HG02678 (cell line): ENCODE data around the gene CCIN.
A peak's percentile ranks its signal among the peaks of the same experiment; 100 is the strongest.

Experiments
- ATAC-seq: cut with Tn5 transposase; IDR thresholded peaks from one replicate; pipeline ENCODE4 v1.9.1; 2021; ENCODE audit warnings: mild to moderate bottlenecking, moderate library complexity; ENCODE audit not compliant: unreplicated experiment

Gene CCIN

GRCh38 chr9:36189976-36190375 lies 20.8 kb downstream of the CCIN start:
- ATAC-seq, result no peak

DNA sequence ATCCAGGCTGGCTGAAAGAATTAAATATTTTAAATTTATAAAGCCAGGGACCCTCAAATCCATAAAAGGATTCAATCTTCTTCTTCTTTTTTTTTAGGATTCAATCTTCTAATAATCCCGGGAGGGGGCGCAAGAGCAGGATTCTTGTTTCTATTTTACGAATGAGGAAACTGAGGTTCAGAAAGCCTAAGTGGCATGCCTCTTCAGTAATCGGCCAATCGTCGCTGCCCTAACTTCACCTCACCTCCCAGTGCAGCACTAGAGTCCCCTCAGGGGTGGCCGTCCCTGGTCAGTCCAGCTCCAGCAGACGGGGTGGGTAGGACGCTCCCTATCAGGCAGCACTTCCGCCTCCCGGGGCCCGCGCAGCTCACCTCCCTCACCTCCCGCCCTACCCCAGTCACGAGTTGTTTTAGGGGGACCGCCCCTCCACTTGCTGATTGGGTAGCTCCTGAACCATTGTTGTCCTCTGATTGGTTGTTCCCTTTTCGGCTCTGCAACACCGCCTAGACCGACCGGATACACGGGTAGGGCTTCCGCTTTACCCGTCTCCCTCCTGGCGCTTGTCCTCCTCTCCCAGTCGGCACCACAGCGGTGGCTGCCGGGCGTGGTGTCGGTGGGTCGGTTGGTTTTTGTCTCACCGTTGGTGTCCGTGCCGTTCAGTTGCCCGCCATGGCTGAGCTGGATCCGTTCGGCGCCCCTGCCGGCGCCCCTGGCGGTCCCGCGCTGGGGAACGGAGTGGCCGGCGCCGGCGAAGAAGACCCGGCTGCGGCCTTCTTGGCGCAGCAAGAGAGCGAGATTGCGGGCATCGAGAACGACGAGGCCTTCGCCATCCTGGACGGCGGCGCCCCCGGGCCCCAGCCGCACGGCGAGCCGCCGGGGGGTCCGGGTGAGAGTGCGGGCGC lies 21.5 kb downstream of the CCIN start, which contains the start of gene CLTA:
CLTA (plus strand) TSS at position 534 of the 902 bp plus-strand sequence; CDS start at position 670, 136 bp downstream.
- peak; percentile 99 for ATAC-seq

DNA sequence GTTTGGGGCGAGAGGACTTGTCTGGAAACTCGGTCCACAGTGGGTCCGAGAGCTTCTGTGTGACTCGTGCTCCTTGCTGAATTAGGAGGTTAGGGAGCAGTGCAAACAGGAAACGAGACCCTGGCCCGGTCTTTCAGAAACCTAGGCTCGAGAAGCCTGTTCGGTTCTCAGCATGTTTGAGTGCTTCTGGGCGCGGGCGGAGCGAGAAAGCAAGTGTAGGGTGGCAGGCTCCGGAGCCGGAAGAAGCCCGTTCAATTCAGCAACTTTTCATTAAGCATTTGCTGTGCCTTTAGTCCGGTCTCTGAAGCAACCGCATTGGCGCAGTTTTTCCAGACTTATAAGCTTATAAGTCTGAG lies 22.1 kb downstream of the CCIN start:
- ATAC-seq, result peak; percentile 6

- ATAC-seq, result no peak
Observed at GRCh38 chr9:36191686-36192085, 22.5 kb downstream of the CCIN start.

- no peak for ATAC-seq
Observed at GRCh38 chr9:36192196-36192595, 23.0 kb downstream of the CCIN start.

- no peak for ATAC-seq
Observed at GRCh38 chr9:36193023-36193422, 23.8 kb downstream of the CCIN start.

DNA sequence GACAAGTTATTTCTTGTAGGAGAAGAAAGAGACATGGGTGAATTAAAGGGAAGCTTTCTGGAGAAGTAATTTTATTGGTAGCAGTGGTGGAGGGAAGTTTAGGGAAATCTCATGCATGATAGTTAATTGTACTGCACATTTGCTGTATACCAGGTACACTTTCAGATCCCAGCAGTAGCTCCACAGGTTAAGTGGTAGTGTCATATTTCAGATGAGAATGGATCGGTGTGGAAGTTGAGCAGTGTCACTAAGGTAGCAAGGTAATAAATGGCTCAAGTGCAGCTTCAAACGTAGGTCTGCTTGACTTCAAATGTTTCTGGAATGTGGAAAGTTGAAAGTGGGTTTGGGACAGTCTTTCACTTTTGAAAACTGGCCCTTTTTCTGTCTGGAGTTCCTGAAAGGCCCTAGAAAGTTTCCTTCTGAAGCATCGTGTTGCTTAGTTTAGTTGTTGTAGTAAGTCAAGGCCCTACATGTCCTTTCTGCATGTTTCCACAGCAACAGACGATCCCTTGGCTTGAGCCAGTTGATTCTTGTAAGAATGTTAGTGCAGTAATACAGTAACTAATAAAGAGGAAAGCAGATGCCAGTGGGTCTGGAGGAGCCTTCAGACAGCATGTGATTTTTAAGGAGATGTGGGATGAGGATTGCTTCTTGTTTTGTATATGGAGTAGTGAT lies 25.3 kb downstream of the CCIN start:
- no peak for ATAC-seq

DNA sequence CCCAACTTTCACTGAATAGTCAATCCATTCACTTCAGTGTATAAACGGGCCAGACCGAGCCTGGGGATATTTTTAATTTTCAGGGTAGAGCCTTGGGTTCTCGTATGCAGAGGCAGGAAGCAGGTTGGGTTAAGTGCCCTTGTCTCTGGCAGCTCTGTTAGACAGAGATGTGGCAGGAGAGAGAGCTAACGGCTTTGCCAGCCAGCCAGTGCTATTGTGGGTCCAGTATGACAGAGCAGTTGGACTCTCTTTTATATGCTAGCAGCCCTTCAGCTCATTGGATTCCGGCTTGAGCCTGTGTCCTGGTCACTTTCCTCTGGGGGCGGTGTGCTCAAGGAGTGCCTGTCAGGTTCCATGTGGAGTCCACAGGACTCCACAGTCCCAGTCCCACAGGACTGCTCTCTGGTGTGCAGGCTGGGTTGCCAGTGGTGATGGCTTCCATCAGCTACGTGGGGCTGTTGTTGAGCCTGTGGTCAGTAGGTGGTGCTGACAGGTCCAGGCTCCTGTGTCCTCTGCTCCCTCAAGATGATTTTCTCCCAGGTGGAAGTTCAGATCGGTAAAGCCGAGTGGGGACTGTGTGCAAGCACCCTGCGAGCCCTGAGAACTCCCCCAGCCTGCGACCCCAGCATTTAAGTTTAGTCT lies 35.8 kb downstream of the CCIN start:
- no peak for ATAC-seq

DNA sequence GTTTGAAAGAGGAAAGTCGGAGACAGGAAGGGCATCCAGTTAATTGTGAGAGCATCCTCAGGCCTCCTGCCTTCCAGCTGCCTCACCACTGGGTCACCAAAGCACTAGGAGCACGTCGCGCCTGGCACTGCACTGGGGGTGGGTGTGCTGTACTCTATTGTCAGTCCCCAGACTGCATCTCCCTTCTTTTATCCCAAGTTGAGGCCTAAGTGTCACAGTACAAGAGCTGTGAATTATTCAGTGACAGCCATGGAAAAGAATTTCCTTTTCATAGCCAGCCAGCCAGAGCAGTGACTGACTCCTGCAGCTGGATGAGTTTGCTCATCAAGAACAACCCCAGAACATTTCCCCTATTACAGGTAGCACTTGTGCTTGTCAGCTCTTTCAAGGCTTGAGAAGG lies 37.8 kb downstream of the CCIN start:
- no peak for ATAC-seq

- ATAC-seq, result no peak
Observed at GRCh38 chr9:36207546-36208012, 38.4 kb downstream of the CCIN start.

DNA sequence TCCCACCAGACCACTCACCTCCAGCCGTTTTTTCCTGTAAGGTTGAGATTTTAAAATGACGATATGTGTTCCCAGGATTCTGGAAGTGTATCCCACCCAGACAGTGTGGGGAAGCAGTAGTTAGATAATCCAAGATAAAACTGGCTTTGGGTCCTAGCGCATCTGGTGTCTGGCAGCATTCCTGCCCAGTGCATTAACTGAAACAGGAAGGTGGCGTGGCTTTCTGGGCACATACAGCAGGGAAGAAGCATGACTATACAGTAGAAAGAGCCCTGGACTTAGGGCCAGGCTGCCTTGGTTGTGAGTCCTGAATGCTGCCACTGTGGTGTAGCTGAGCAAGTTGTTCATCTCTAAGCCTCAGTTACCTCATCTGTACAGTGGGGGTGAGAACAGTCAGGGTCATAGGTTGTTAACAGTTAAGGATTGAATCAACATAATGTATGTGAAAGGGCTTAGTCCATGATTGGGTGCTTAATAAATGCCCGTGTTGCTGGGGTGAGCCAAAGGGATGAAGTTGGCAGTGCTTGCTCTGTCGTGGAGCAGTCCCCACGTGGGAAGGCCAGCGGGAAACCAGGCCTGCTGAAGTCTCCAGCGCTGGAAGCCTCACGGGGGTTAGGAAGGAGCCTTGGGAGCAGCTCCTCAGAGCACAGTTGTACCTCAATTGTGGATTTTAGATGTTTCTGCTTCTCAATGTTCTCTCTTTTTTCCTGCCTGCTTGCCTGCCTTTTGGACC lies 39.5 kb downstream of the CCIN start:
- no peak for ATAC-seq

DNA sequence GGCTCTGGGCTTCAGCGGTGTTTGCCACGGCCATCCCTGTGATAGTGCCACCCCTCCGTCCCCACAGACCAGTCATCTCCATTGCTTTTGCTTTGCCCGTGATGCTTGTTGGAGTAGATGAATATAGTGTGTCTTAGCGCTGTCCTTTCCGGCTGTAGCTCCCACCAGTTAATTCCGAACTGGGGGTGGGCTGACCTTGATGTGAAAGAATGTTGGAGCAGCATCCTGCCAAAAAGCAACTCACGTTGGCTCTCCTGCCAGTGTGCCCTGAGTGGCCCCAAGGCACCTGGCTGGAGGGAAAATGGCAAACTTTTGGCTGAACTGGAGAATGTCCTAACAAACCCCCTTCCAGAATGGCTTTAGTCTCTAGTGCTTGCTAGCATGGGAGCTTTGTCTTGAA lies 41.5 kb downstream of the CCIN start:
- no peak for ATAC-seq

GRCh38 chr9:36211510-36211909 lies 42.3 kb downstream of the CCIN start:
- no peak for ATAC-seq

DNA sequence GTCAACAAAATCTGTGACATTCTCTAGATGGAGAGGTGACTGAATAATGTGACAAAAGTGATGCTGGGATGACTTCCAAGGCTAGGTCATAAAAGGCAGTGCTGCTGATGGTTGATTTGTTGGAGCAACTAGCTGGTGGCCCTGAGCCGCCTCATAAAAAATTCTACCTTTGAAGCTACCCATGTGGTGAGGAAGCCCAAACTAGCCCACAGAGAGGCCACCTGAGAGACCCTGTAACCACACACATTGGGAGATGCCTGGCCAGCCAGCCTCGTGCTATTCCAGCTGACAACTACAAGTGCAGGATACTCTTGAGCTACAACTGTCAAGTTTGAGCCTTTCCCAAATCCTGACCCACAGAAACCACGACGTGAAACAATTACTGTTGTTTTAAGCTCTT lies 44.2 kb downstream of the CCIN start:
- no peak for ATAC-seq

DNA sequence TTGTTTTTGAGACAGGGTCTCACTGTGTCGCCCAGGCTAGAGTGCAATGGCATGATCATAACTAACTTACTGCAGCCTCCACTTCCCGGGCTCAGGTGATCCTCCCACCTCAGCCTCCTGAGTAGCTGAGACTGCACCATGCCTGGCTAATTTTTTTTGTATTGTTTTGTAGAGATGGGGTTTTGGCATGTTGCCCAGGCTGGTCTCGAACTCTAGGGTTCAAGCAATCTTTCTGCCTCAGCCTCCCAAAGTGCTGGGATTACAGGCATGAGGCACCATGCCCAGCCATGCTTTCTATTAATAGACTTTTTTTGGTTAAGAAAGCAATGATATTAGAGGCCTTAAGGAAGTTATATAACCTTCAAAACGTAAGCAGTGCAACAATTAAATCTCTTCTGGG lies 44.8 kb downstream of the CCIN start:
- ATAC-seq, result no peak

- ATAC-seq, result no peak
Observed at GRCh38 chr9:36214571-36214970, 45.4 kb downstream of the CCIN start.

GRCh38 chr9:36217256-36217968 lies 48.2 kb downstream of the CCIN start:
- no peak for ATAC-seq

DNA sequence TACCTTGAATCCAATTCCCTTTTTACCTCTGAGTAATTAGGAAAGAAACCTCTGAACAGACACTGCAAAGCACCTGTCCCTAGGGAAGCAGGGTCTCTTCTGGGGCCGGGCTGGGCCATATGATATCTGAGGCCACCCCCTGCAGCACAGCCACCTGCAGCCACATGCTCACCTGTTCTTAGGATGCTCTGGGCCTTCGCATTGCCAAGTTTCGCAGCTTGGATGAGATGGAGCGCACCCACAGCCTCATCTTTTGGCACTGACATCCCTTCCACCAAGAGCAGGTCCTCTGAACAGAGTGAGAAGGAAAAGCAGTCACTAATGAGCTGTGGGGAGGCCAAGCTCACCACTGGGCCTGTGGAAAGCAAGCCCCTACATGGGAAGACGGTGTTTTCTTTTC lies 48.8 kb downstream of the CCIN start:
- ATAC-seq, result no peak

GRCh38 chr9:36218411-36218901 lies 49.3 kb downstream of the CCIN start:
- ATAC-seq, result no peak
